Activated T-helper 1 cell treated with anti-CD3 and anti-CD28 coated beads, Interleukin-12 subunit alpha, Interleukin-12 subunit beta, Interleukin-2, Interleukin-4 antibody, amounts not matched to agents 30 ng/mL and 10 ng/mL and 1 ng/mL, durations not matched to agents 14 hours and 24 hours and 36 hours (primary cell): ENCODE measurements around the gene HLA-B. TPM values are rescaled to one million over a fixed set of nuclear protein-coding genes. Genes with fewer than 3 reads are reported as not detected.
"Not testable (repeated sequence)": the region's sequence is repeated elsewhere in the genome, so short reads cannot be mapped to it uniquely, and the experiment has no call there.

Source experiments
- DNase-seq: peaks from one replicate; pipeline ENCODE4 v3.0.0; 2021; ENCODE audit warnings: low spot score
- H3K27ac Mint-ChIP-seq: one replicate; pipeline ENCODE4 v1.8.0; 2021; ENCODE audit warnings: mild to moderate bottlenecking, mixed read lengths
- H3K27me3 Mint-ChIP-seq: one replicate; pipeline ENCODE4 v1.8.0; 2022; ENCODE audit warnings: mild to moderate bottlenecking, moderate library complexity, mixed read lengths; ENCODE audit not compliant: insufficient read depth
- H3K36me3 Mint-ChIP-seq: one replicate; pipeline ENCODE4 v1.8.0; 2021; ENCODE audit warnings: low read depth, mixed read lengths
- H3K4me1 Mint-ChIP-seq: one replicate; pipeline ENCODE4 v1.8.0; 2021; ENCODE audit warnings: low read depth, mixed read lengths
- H3K4me3 Mint-ChIP-seq: one replicate; pipeline ENCODE4 v1.8.0; 2021; ENCODE audit warnings: mild to moderate bottlenecking, moderate library complexity, mixed read lengths
- H3K9me3 Mint-ChIP-seq: one replicate; pipeline ENCODE4 v1.8.0; 2021; ENCODE audit warnings: mixed read lengths
- intact Hi-C: fragments of 100-400 bp; cut with micrococcal nuclease; formaldehyde crosslinking; loops from one replicate; pipeline ENCODE4 v1.15.1; 2024
- total RNA-seq: library from RNA; stranded (reverse); gene quantifications from 2 replicates; pipeline ENCODE4 v1.2.3, GENCODE V29; 2022

Gene HLA-B
- total RNA-seq, 1 donor from 2014 or later = 3,814 TPM

DNA sequence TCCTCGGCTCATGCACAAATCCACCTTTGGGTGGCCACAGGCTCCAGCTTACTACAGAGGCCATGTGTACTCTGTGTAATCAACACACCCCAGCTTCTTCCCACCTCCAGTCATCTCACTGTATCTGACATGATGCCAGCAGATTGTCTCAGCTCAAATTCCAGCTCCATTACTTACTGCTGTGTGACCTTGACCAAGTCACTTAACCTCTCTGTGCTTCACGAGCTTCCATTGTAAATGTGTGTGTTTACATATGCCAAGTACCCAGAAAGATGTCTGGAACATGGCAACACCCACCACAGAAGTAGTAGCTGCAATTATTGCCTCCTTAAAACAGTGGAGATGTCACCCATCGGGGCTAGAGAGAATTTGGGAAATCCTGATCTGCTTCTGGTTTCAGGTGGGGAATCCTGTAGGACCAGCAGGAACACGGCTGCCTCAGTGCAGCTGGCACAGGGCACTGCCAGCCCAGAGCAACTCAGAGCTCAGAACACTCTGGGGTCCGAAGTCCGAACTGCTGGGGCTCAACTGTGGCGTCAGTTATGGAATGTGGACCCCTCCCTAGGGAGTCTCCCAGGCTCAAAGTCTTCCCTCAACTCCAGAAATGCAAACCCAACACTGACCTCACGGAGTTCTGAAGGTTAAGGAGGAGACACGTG lies 21.2 kb upstream of the HLA-B start:
- no peak for DNase-seq
- intact Hi-C loops = no loop called here
- peaks cover 21% of the 10 kb centered on the region for H3K27me3 Mint-ChIP-seq
- H3K4me3 Mint-ChIP-seq = no peak overlapping the region
- no peaks in the 10 kb centered on the region for H3K9me3 Mint-ChIP-seq
- no peaks in the 10 kb centered on the region for H3K36me3 Mint-ChIP-seq
- no peak overlapping the region for H3K27ac Mint-ChIP-seq
- H3K4me1 Mint-ChIP-seq = no peaks in the 10 kb centered on the region

DNA sequence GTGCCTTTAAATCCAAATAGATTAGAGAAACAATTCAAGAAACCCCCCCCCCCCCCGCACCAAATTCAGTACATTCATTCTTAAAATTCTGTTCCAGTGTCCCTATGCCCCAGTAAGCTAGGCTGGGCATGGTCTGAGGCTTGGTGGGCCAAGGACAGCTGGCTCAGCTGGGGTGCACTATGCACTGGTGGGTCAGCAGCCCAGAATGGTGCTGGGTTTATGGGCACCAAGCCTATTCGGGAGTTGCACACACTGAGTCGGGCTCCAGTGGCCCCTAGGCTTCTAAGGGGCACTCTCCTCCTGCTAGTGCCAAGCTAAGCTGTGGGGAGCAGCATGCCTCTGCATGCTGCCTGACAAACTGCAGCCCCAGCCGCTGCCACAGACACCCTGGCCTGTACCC lies 20.1 kb upstream of the HLA-B start:
- peaks cover 2% of the 10 kb centered on the region for H3K36me3 Mint-ChIP-seq
- peaks cover 3% of the 10 kb centered on the region for H3K4me1 Mint-ChIP-seq
- DNase-seq = no peak
- no peak overlapping the region for H3K4me3 Mint-ChIP-seq
- peaks cover 18% of the 10 kb centered on the region for H3K27me3 Mint-ChIP-seq
- intact Hi-C loops = no loop called here
- no peak overlapping the region for H3K27ac Mint-ChIP-seq
- H3K9me3 Mint-ChIP-seq = peaks cover 2% of the 10 kb centered on the region

GRCh38 chr6:31375699-31376098 lies 18.7 kb upstream of the HLA-B start:
- H3K9me3 Mint-ChIP-seq = peaks cover 4% of the 10 kb centered on the region
- intact Hi-C loops = no loop called here

GRCh38 chr6:31374118-31374517 lies 17.1 kb upstream of the HLA-B start:
- H3K27ac Mint-ChIP-seq, H3K9me3 Mint-ChIP-seq, intact Hi-C loops, DNase-seq, H3K4me3 Mint-ChIP-seq, H3K36me3 Mint-ChIP-seq, H3K4me1 Mint-ChIP-seq: not testable (repeated sequence)
- H3K27me3 Mint-ChIP-seq = peaks cover 23% of the 10 kb centered on the region

More at GRCh38 chr6:31375699-31376098, 18.7 kb upstream of the HLA-B start:
- Mint-ChIP-seq H3K4me3 (no peak overlapping the region), H3K36me3 (peaks cover 3% of the 10 kb centered on the region), H3K4me1 (peaks cover 6% of the 10 kb centered on the region), H3K27me3 (peaks cover 11% of the 10 kb centered on the region), H3K27ac (no peak overlapping the region)
- DNase-seq = no peak

DNA sequence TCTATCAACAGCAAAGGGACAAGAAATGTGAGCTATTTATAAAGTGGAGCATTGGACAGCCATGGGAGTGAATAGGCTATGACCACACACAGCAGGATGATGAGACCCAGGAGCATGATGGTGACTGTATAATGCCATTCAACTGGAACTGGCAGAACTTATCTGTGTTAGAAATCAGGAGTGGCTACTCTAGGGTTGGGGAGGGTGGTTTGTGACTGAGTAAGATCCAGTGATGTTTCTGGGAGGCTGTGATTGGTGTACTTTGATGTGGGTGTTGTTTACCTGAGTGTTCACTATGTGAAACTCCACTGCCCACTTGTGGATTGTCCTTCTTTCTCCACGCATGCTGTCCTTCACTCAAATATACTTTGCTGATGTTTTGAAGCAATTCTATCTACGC lies 11.5 kb upstream of the HLA-B start:
- Mint-ChIP-seq H3K4me1 (peaks cover 42% of the 10 kb centered on the region), H3K27ac (no peak overlapping the region), H3K27me3 (peaks cover 56% of the 10 kb centered on the region), H3K9me3 (peaks cover 4% of the 10 kb centered on the region), H3K4me3 (no peak overlapping the region), H3K36me3 (peaks cover 5% of the 10 kb centered on the region)
- DNase-seq = no peak
- intact Hi-C loops = no loop called here

GRCh38 chr6:31366693-31367470 lies 9.9 kb upstream of the HLA-B start:
- Mint-ChIP-seq H3K4me3 (peak overlapping the region; percentile 56), H3K4me1 (peaks cover 39% of the 10 kb centered on the region), H3K9me3 (peaks cover 1% of the 10 kb centered on the region), H3K27me3 (peaks cover 64% of the 10 kb centered on the region), H3K36me3 (peaks cover 2% of the 10 kb centered on the region), H3K27ac (no peak overlapping the region)
- DNase-seq = peak; percentile 81
- intact Hi-C loops = loop anchor here (1.0 kb wide), 4 partner anchors 9 to 230 kb away; partner anchors contain the start of gene HLA-C

DNA sequence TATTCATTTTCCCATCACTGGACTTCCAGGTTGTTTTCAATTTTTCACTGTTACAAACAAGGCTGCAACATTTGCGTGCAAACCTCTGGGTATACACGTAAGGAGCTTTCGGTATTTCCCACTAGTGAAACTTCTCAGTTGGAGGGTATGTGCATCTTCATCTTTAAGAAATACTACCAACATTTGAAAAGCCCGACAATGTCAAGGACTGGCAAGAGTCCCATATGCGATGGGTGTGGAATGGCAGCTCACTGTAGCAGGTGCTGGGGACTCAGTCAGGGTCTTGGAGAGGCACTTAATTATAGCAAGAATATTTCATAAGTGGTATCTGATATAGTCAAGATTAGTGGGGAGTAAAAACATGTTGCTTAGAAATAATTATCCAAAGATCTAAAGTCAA lies 8.9 kb upstream of the HLA-B start:
- Mint-ChIP-seq H3K4me1 (peaks cover 37% of the 10 kb centered on the region), H3K9me3 (peaks cover 2% of the 10 kb centered on the region), H3K27ac (no peak overlapping the region), H3K4me3 (no peak overlapping the region), H3K27me3 (peaks cover 66% of the 10 kb centered on the region), H3K36me3 (peaks cover 2% of the 10 kb centered on the region)
- intact Hi-C loops = no loop called here
- no peak for DNase-seq

GRCh38 chr6:31363811-31364210 lies 6.8 kb upstream of the HLA-B start:
- H3K9me3 Mint-ChIP-seq = peaks cover 8% of the 10 kb centered on the region
- intact Hi-C loops = no loop called here
- H3K27me3 Mint-ChIP-seq = peaks cover 53% of the 10 kb centered on the region
- no peak overlapping the region for H3K27ac Mint-ChIP-seq
- H3K36me3 Mint-ChIP-seq = peaks cover 7% of the 10 kb centered on the region
- no peak overlapping the region for H3K4me3 Mint-ChIP-seq
- no peak for DNase-seq
- H3K4me1 Mint-ChIP-seq = peaks cover 46% of the 10 kb centered on the region

DNA sequence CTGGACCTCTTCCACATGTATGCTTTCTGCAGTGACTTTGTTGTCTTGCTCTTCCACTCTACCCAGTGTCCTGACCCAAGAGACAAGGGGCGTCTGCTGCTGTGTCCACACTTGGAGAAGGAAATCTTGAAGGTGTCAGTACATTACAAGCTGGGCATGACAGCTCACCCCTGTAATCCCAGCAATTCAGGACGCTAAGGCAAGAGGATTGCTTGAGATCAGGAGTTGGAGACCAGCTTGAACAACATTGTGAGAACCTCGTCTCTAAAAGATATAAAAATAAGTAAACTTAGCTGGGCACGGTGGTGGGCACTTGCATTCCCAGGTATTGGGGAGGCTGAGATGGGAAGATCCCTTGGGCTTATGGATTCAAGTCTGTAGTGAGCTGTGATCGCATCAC lies 5.8 kb upstream of the HLA-B start:
- peaks cover 46% of the 10 kb centered on the region for H3K4me1 Mint-ChIP-seq
- peaks cover 7% of the 10 kb centered on the region for H3K36me3 Mint-ChIP-seq
- H3K4me3 Mint-ChIP-seq = no peak overlapping the region
- DNase-seq = no peak
- H3K9me3 Mint-ChIP-seq = peaks cover 8% of the 10 kb centered on the region
- no peak overlapping the region for H3K27ac Mint-ChIP-seq
- peaks cover 43% of the 10 kb centered on the region for H3K27me3 Mint-ChIP-seq
- intact Hi-C loops = no loop called here

DNA sequence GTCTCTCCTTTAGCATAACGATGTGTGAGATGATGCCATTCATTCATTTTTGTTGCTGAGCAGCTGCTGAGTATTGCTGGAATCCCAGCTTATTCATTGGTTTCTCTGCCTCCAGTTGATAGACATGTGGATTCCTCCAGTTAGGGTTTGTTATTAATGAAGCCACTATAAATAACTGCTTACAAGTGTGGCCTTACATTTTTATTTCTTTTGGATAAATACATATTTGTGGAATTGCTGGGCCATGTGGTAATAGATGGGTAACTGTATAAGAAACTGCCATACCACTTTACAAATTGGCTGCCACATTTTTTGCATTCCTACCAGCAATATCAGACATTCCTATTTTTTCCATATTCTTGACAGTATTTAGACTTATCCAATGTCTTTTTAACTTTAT lies 2.6 kb upstream of the HLA-B start:
- intact Hi-C loops = loop anchor here (5.0 kb wide), 3 partner anchors 43 to 1472 kb away; partner anchors contain the start of genes MICA, MRPS18B and PPP1R10
- H3K36me3 Mint-ChIP-seq = peaks cover 26% of the 10 kb centered on the region
- no peak for DNase-seq
- peak overlapping the region; percentile 22 for H3K4me3 Mint-ChIP-seq
- peak overlapping the region; percentile 58 for H3K27ac Mint-ChIP-seq
- H3K4me1 Mint-ChIP-seq = peaks cover 50% of the 10 kb centered on the region
- peaks cover 21% of the 10 kb centered on the region for H3K27me3 Mint-ChIP-seq
- H3K9me3 Mint-ChIP-seq = peaks cover 8% of the 10 kb centered on the region

GRCh38 chr6:31358302-31358701 lies 1.3 kb upstream of the HLA-B start:
- H3K36me3 Mint-ChIP-seq = peaks cover 38% of the 10 kb centered on the region
- peaks cover 51% of the 10 kb centered on the region for H3K4me1 Mint-ChIP-seq
- intact Hi-C loops = loop anchor here (1.0 to 5.0 kb wide), 4 partner anchors 9 to 1471 kb away; partner anchors contain the start of genes MICA, MRPS18B and PPP1R10
- no peak for DNase-seq
- peak overlapping the region; percentile 95 for H3K27ac Mint-ChIP-seq
- peaks cover 8% of the 10 kb centered on the region for H3K9me3 Mint-ChIP-seq
- peak overlapping the region; percentile 95 for H3K4me3 Mint-ChIP-seq
- H3K27me3 Mint-ChIP-seq = peaks cover 17% of the 10 kb centered on the region

GRCh38 chr6:31357886-31358285 lies 907 bp upstream of the HLA-B start:
- Mint-ChIP-seq H3K27ac (peak overlapping the region; percentile 95), H3K4me3 (peak overlapping the region; percentile 95), H3K9me3 (peaks cover 8% of the 10 kb centered on the region), H3K36me3 (peaks cover 43% of the 10 kb centered on the region), H3K4me1 (peaks cover 55% of the 10 kb centered on the region), H3K27me3 (peaks cover 16% of the 10 kb centered on the region)
- intact Hi-C loops = loop anchor here (1.0 to 5.0 kb wide), 8 partner anchors 9 to 1471 kb away; partner anchors contain the start of genes HLA-C, MICA, MRPS18B and PPP1R10
- no peak for DNase-seq
